Fibroblast of mammary gland (primary cell): Measurements from ENCODE around the gene SMAP2.
A peak's percentile ranks its signal among the peaks of the same experiment; 100 is the strongest.

Experiments used
- DNase-seq: peaks from one replicate; pipeline ENCODE4 v3.0.0-alpha.2; 2010; ENCODE audit warnings: low read depth
- H3K4me3 ChIP-seq: 2 replicates; pipeline ENCODE4 v1.5.1; 2011; ENCODE audit warnings: low read depth, mild to moderate bottlenecking, low read length, moderate library complexity; ENCODE audit not compliant: control insufficient read depth
- TF ChIP-seq, protein P1 (sequence below): conservative IDR thresholded peaks from 2 replicates; pipeline ENCODE4 v1.5.1; 2011; ENCODE audit warnings: low read depth, low read length, inconsistent platforms; ENCODE audit not compliant: control insufficient read depth, insufficient read depth

SMAP2 gene

GRCh38 chr1:40390857-40391256, 17.3 kb downstream of the SMAP2 start:
- DNase-seq: no peak
- TF ChIP-seq, protein P1, sequence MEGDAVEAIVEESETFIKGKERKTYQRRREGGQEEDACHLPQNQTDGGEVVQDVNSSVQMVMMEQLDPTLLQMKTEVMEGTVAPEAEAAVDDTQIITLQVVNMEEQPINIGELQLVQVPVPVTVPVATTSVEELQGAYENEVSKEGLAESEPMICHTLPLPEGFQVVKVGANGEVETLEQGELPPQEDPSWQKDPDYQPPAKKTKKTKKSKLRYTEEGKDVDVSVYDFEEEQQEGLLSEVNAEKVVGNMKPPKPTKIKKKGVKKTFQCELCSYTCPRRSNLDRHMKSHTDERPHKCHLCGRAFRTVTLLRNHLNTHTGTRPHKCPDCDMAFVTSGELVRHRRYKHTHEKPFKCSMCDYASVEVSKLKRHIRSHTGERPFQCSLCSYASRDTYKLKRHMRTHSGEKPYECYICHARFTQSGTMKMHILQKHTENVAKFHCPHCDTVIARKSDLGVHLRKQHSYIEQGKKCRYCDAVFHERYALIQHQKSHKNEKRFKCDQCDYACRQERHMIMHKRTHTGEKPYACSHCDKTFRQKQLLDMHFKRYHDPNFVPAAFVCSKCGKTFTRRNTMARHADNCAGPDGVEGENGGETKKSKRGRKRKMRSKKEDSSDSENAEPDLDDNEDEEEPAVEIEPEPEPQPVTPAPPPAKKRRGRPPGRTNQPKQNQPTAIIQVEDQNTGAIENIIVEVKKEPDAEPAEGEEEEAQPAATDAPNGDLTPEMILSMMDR: no peak

DNA sequence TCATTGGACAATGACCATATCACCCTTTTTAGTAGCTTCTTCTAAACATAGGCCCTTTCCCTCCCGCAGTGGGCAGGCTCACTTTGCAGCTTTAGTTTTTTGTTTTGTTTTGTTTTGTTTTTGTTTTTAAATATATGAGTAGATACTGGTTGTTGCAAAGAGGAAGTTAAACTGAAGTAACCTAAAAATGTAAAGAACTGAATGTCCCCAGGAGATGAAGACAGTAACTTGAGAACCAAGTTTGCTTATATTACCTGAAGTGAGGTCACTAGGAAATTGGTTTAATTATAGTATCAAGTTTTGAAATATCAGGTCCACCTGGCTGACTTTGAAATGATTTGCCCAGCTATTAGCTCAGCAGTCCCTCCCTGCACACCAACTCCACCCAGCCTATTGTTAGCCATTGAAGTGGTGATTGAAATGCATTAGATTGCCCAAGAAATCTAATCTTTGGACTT, 18.2 kb downstream of the SMAP2 start:
- no peak for DNase-seq
- no peak overlapping the region for H3K4me3 ChIP-seq
- TF ChIP-seq, protein P1: no peak

More at GRCh38 chr1:40390857-40391256, 17.3 kb downstream of the SMAP2 start:
- H3K4me3 ChIP-seq: no peak overlapping the region

GRCh38 chr1:40392221-40392620, 18.7 kb downstream of the SMAP2 start:
- peak; percentile 89 for DNase-seq
- TF ChIP-seq, protein P1: no peak
- no peak overlapping the region for H3K4me3 ChIP-seq

- TF ChIP-seq, protein P1: no peak
- no peak for DNase-seq
- no peak overlapping the region for H3K4me3 ChIP-seq
Observed at GRCh38 chr1:40393173-40393572, 19.6 kb downstream of the SMAP2 start.

- TF ChIP-seq, protein P1: no peak
- DNase-seq: no peak
- H3K4me3 ChIP-seq: no peak overlapping the region
Observed at GRCh38 chr1:40394491-40395172, 21.1 kb downstream of the SMAP2 start.

- H3K4me3 ChIP-seq: no peak overlapping the region
- TF ChIP-seq, protein P1: no peak
- DNase-seq: no peak
Observed at GRCh38 chr1:40395190-40396175, 22.0 kb downstream of the SMAP2 start.
